HepG2 (cell line): ENCODE measurements around the gene CAPN12. TPM values are rescaled to one million over a fixed set of nuclear protein-coding genes. Genes with fewer than 3 reads are reported as not detected.
A peak's percentile ranks its signal among the peaks of the same experiment; 100 is the strongest.

ENCODE experiments used
- ARID4A ChIP-seq: sonication (generic); formaldehyde crosslinking; IDR thresholded peaks from 2 replicates; pipeline ENCODE4 v1.5.0; 2020; ENCODE audit warnings: mild to moderate bottlenecking, missing genetic modification reagents, borderline replicate concordance
- BCL6 ChIP-seq: IDR thresholded peaks from 2 replicates; pipeline ENCODE4 v1.6.1; 2016; ENCODE audit warnings: missing genetic modification reagents, missing compliant biosample characterization
- CHD2 ChIP-seq: IDR thresholded peaks from 2 replicates; pipeline ENCODE4 v1.6.1; 2011; ENCODE audit warnings: low read depth, low read length, improper control_type of control experiment
- DZIP1 ChIP-seq: sonication (generic); formaldehyde crosslinking; IDR thresholded peaks from 2 replicates; pipeline ENCODE4 v1.5.0; 2020; ENCODE audit warnings: mild to moderate bottlenecking, missing genetic modification reagents
- GABPA ChIP-seq, 2 experiments: IDR thresholded peaks; 2 replicates each; pipeline ENCODE4 v1.6.1; 2011 to 2016; ENCODE audit warnings: low read depth in 2 of 2, low read length in 1 of 2, missing biosample characterization in 1 of 2, missing genetic modification characterization in 1 of 2
- GATAD2A ChIP-seq: IDR thresholded peaks from 2 replicates; pipeline ENCODE4 v1.6.1; 2016
- MAZ ChIP-seq, 2 experiments: sonication (generic) in 1 of 2; formaldehyde crosslinking in 1 of 2; IDR thresholded peaks; 2 replicates each; pipeline versions ENCODE4 v1.5.0 to v1.6.1; 2012 to 2020; ENCODE audit warnings: low read depth in 2 of 2, mild to moderate bottlenecking in 2 of 2, borderline replicate concordance in 1 of 2, improper control_type of control experiment in 1 of 2, low read length in 1 of 2, missing genetic modification reagents in 1 of 2, moderate library complexity in 1 of 2
- MBD4 ChIP-seq: IDR thresholded peaks from 2 replicates; pipeline ENCODE4 v1.6.1; 2012; ENCODE audit warnings: low read length, inconsistent platforms, borderline replicate concordance
- MED1 ChIP-seq: sonication (generic); formaldehyde crosslinking; IDR thresholded peaks from 2 replicates; pipeline ENCODE4 v1.4.0; 2020; ENCODE audit warnings: missing genetic modification reagents
- NR2F1 ChIP-seq, 2 experiments: fragments of 450-650 bp in 1 of 2; formaldehyde crosslinking in 1 of 2; IDR thresholded peaks; 2 replicates each; pipeline versions ENCODE4 v1.5.0 to v1.6.1; 2016 to 2020; ENCODE audit warnings: mild to moderate bottlenecking in 1 of 2, missing compliant biosample characterization in 1 of 2, missing genetic modification reagents in 1 of 2, moderate library complexity in 1 of 2
- RARA ChIP-seq: IDR thresholded peaks from 2 replicates; pipeline ENCODE4 v1.6.1; 2016; ENCODE audit warnings: missing genetic modification reagents, missing compliant biosample characterization
- REL ChIP-seq: sonication (generic); formaldehyde crosslinking; conservative IDR thresholded peaks from 2 replicates; pipeline ENCODE4 v1.8.0; 2022; ENCODE audit warnings: mild to moderate bottlenecking, missing genetic modification reagents, moderate library complexity
- RERE ChIP-seq: IDR thresholded peaks from 2 replicates; pipeline ENCODE4 v1.6.1; 2016; ENCODE audit warnings: low read depth, missing genetic modification reagents, missing compliant biosample characterization
- SAP130 ChIP-seq: IDR thresholded peaks from 2 replicates; pipeline ENCODE4 v1.6.1; 2016; ENCODE audit warnings: low read depth
- ZNF383 ChIP-seq: sonication (generic); formaldehyde crosslinking; IDR thresholded peaks from 2 replicates; pipeline ENCODE4 v1.4.0; 2020; ENCODE audit warnings: missing genetic modification reagents, mild to moderate bottlenecking, borderline replicate concordance
- ZNF605 ChIP-seq: sonication (generic); formaldehyde crosslinking; IDR thresholded peaks from 2 replicates; pipeline ENCODE4 v1.8.0; 2022; ENCODE audit warnings: mild to moderate bottlenecking, missing genetic modification reagents
- polyA plus RNA-seq, 8 experiments: library from polyadenylated mRNA; depleted of rRNA in 3 of 8; stranded (reverse) in 7 of 8; unstranded in 1 of 8; fragments of >200 nt; fragmentation: Illumina TruSeq in 4 of 8; extraction: Trizol in 4 of 8; gene quantifications; 2 replicates each; pipeline versions ENCODE4 v1.2.1 to v1.2.3, GENCODE V29; 2011 to 2016; ENCODE audit warnings: low read depth in 4 of 8, missing spikeins in 1 of 8, mixed read lengths in 1 of 8; ENCODE audit not compliant: insufficient read depth in 1 of 8
- total RNA-seq, 5 experiments: library from RNA; depleted of rRNA; stranded (reverse); fragments of >200 nt; fragmentation: Illumina TruSeq; extraction: Trizol; gene quantifications; 2 replicates each; pipeline ENCODE4 v1.2.3, GENCODE V29; 2016; ENCODE audit warnings: low read depth in 1 of 5

CAPN12 gene
- total and polyA plus RNA-seq, 2 of the 13 experiments (the other 11 are each of a cell fraction or from before 2014, with no cell fraction given) = 1.6 to 13.6 TPM

- TF ChIP-seq GABPA (IDR thresholded peaks at IDR 0.05; ENCODE audit: low read depth, low read length) = no peak
- 0 out of 2 replicates have a peak, but pooled peaks have one; percentile 35 for TF ChIP-seq GABPA (CRISPR knock-in tag; IDR thresholded peaks at IDR 0.05; ENCODE audit: low read depth)
- TF ChIP-seq ZNF383 (CRISPR knock-in tag) = peak; percentile 33; the same call in 1 of the 2 replicates
- 0 out of 2 replicates have a peak, but pooled peaks have one; percentile 11 for TF ChIP-seq RERE (CRISPR knock-in tag)
- TF ChIP-seq ARID4A (CRISPR knock-in tag) = peak; percentile 72; the same call in 1 of the 2 replicates
- peak; percentile 81 for TF ChIP-seq RARA (CRISPR knock-in tag)
- TF ChIP-seq MAZ (IDR thresholded peaks at IDR 0.05; ENCODE audit: borderline replicate concordance, low read depth, low read length) = 0 out of 2 replicates have a peak, but pooled peaks have one; percentile 28
- no peak; the same call in 1 of the 2 replicates for TF ChIP-seq MAZ (CRISPR knock-in tag; IDR thresholded peaks at IDR 0.05; ENCODE audit: low read depth)
- TF ChIP-seq MBD4 = no peak
- peak; percentile 68; the same call in 1 of the 2 replicates for TF ChIP-seq GATAD2A (CRISPR knock-in tag)
- no peak for TF ChIP-seq REL (CRISPR knock-in tag)
- TF ChIP-seq DZIP1 (CRISPR knock-in tag) = 0 out of 2 replicates have a peak, but pooled peaks have one; percentile 72
- peak in 1 of 2 experiments; percentile 29; a peak in 1 of 4 replicates for TF ChIP-seq NR2F1 (CRISPR knock-in tag; IDR thresholded peaks at IDR 0.05)
- TF ChIP-seq MED1 (CRISPR knock-in tag) = 0 out of 2 replicates have a peak, but pooled peaks have one; percentile 15
- TF ChIP-seq SAP130 (CRISPR knock-in tag) = peak; percentile 14; the same call in 1 of the 2 replicates
- TF ChIP-seq ZNF605 = peak; percentile 85
- TF ChIP-seq BCL6 (CRISPR knock-in tag) = peak; percentile 50
- peak; percentile 21; the same call in 1 of the 2 replicates for TF ChIP-seq CHD2
Observed at GRCh38 chr19:38700902-38701454, 43.3 kb downstream of the CAPN12 start (continued).
